Measurements from ENCODE around the gene METRNL. TPM values are rescaled to one million over a fixed set of nuclear protein-coding genes. Genes with fewer than 3 reads are reported as not detected.

The METRNL gene
- total RNA-seq, 1 experiment from 2014 or later: 58.7 TPM

DNA sequence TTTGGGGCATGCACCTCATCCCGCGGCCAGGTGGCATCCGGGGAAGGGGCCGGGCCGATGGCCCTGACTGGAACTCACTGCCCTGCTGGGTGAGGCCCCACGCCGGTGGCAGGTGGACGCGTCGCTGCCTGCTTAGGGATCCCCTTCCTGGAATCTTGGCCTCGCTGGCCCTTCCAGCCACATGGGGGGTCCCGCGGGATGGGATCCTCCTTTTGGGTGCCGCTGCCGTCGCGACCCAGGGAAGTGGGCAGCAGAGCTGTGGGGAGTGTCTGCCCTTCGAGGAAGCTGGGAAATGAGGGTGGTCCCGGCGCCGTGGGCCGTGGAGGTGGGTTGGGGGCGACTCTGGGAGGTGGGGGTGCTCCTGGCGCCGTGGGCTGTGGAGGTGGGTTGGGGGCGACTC is 12.8 kb downstream of the METRNL start:
- BruUV-seq (replicated peaks): no TSS peak
- Histone ChIP-seq H3K9me2 (ENCODE audit: insufficient read depth) (no peaks in the 10 kb centered on the region), H3K4me1 (ENCODE audit: control insufficient read depth in 1 of 2, insufficient read depth in 2 of 2, low read length in 2 of 2) (peaks cover 0 to 4% of the 10 kb centered on the region in 2 experiments; a peak in 2 of 4 replicates), H3K79me2 (ENCODE audit: insufficient read depth, low read length) (peaks cover 42% of the 10 kb centered on the region), H4K20me1 (ENCODE audit: insufficient read depth) (no peaks in the 10 kb centered on the region), H3K4me2 (ENCODE audit: low read length) (no peak overlapping the region), H3K9me3 (ENCODE audit: control insufficient read depth in 1 of 2, insufficient read depth in 1 of 2, low read depth in 1 of 2, low read length in 2 of 2) (no peaks in the 10 kb centered on the region), H3K9ac (ENCODE audit: low read length) (no peak overlapping the region), H3K27ac (ENCODE audit: low read depth, low read length) (no peak overlapping the region), H3K27me3 (ENCODE audit: insufficient read depth, low read length) (no peaks in the 10 kb centered on the region), H2AFZ (ENCODE audit: low read depth, low read length, poor library complexity, severe bottlenecking) (no peak overlapping the region), H3K36me3 (ENCODE audit: control insufficient read depth in 1 of 2, insufficient read depth in 2 of 2, low read length in 2 of 2) (peaks cover 11 to 19% of the 10 kb centered on the region in 2 experiments; a peak in 3 of 4 replicates), H3K4me3 (replicated peaks in 1 of 2; ENCODE audit: low read depth in 1 of 2, low read length in 2 of 2) (no peak overlapping the region)
- DNase-seq (ENCODE audit: low read depth, low spot score) (no peak), ATAC-seq (no peak)
- intact Hi-C loops (cut with micrococcal nuclease): no loop called here
- TF ChIP-seq EZH2phosphoT487 (IDR thresholded peaks at IDR 0.05; ENCODE audit: borderline replicate concordance) (no peak), POLR2A (IDR thresholded peaks at IDR 0.05; ENCODE audit: borderline replicate concordance, extremely low read depth, insufficient read depth, insufficient read length) (no peak), FOSL1 (IDR thresholded peaks at IDR 0.05; ENCODE audit: low read depth) (no peak), TCF7L2 (IDR thresholded peaks at IDR 0.05; ENCODE audit: borderline replicate concordance, extremely low read depth, insufficient read depth, insufficient read length) (no peak)
- TF ChIP-seq, protein P1, sequence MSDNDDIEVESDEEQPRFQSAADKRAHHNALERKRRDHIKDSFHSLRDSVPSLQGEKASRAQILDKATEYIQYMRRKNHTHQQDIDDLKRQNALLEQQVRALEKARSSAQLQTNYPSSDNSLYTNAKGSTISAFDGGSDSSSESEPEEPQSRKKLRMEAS (IDR thresholded peaks at IDR 0.05): no peak
- ChIA-PET CTCF (no interaction called here), POLR2A (no interaction called here), RAD21 (ENCODE audit: low non-redundant PET in 1 of 2, low total read pairs in 2 of 2, uncharacterized antibody in 2 of 2, unreplicated experiment in 2 of 2) (no interaction called here)

DNA sequence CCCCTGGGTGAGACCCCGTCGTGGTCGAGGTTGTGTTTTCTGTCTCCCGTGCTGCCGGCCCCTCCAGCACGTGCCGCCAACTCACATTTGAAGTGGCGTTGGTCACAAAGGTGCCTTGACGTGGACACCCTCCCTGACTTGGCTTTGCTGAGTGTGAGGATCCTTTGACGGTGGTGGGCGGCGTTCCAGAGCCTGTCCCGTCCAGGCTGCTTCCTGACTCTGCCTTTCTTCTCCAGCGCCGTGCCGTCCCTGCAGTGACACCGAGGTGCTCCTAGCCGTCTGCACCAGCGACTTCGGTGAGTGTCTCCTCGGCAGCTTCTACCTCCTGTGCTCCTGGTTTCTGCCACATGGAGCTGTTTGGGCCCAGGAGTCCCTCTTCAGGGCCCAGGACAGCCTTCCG is 13.5 kb downstream of the METRNL start:
- RAD21 ChIA-PET (ENCODE audit: low non-redundant PET in 1 of 2, low total read pairs in 2 of 2, uncharacterized antibody in 2 of 2, unreplicated experiment in 2 of 2): no interaction called here
- Histone ChIP-seq H4K20me1 (ENCODE audit: insufficient read depth) (no peaks in the 10 kb centered on the region), H3K4me1 (ENCODE audit: control insufficient read depth in 1 of 2, insufficient read depth in 2 of 2, low read length in 2 of 2) (peaks cover 0 to 4% of the 10 kb centered on the region in 2 experiments; a peak in 2 of 4 replicates), H3K36me3 (ENCODE audit: control insufficient read depth in 1 of 2, insufficient read depth in 2 of 2, low read length in 2 of 2) (peaks cover 11 to 19% of the 10 kb centered on the region in 2 experiments; a peak in 3 of 4 replicates), H3K9ac (ENCODE audit: low read length) (no peak overlapping the region), H3K4me2 (ENCODE audit: low read length) (no peak overlapping the region), H3K4me3 (replicated peaks in 1 of 2; ENCODE audit: low read depth in 1 of 2, low read length in 2 of 2) (no peak overlapping the region), H2AFZ (ENCODE audit: low read depth, low read length, poor library complexity, severe bottlenecking) (no peak overlapping the region), H3K27ac (ENCODE audit: low read depth, low read length) (no peak overlapping the region), H3K9me3 (ENCODE audit: control insufficient read depth in 1 of 2, insufficient read depth in 1 of 2, low read depth in 1 of 2, low read length in 2 of 2) (no peaks in the 10 kb centered on the region), H3K27me3 (ENCODE audit: insufficient read depth, low read length) (no peaks in the 10 kb centered on the region), H3K9me2 (ENCODE audit: insufficient read depth) (no peaks in the 10 kb centered on the region), H3K79me2 (ENCODE audit: insufficient read depth, low read length) (peaks cover 35% of the 10 kb centered on the region)
- BruUV-seq (replicated peaks): no TSS peak
- CTCF ChIA-PET: no interaction called here
- intact Hi-C loops (cut with micrococcal nuclease): no loop called here
- no peak for ATAC-seq
- TF ChIP-seq ELF1 (IDR thresholded peaks at IDR 0.05; ENCODE audit: borderline replicate concordance, low read depth) (no peak), RAD21 (IDR thresholded peaks at IDR 0.05; ENCODE audit: low read depth) (no peak), SP1 (IDR thresholded peaks at IDR 0.05; ENCODE audit: low read depth) (no peak), EZH2 (IDR thresholded peaks at IDR 0.05) (no peak), FOSL1 (IDR thresholded peaks at IDR 0.05; ENCODE audit: low read depth) (no peak), JUND (IDR thresholded peaks at IDR 0.05) (no peak), EGR1 (IDR thresholded peaks at IDR 0.05; ENCODE audit: low read depth) (no peak), SIN3A (IDR thresholded peaks at IDR 0.05; ENCODE audit: low read depth) (no peak), ZNF274 (IDR thresholded peaks at IDR 0.05; ENCODE audit: low read depth, low read length) (no peak), EZH2phosphoT487 (IDR thresholded peaks at IDR 0.05; ENCODE audit: borderline replicate concordance) (no peak), CBX3 (IDR thresholded peaks at IDR 0.05; ENCODE audit: low read depth) (no peak), SRF (IDR thresholded peaks at IDR 0.05; ENCODE audit: low read depth) (no peak)
- TF ChIP-seq, protein P1 (IDR thresholded peaks at IDR 0.05): no peak
- TF ChIP-seq, protein P2, sequence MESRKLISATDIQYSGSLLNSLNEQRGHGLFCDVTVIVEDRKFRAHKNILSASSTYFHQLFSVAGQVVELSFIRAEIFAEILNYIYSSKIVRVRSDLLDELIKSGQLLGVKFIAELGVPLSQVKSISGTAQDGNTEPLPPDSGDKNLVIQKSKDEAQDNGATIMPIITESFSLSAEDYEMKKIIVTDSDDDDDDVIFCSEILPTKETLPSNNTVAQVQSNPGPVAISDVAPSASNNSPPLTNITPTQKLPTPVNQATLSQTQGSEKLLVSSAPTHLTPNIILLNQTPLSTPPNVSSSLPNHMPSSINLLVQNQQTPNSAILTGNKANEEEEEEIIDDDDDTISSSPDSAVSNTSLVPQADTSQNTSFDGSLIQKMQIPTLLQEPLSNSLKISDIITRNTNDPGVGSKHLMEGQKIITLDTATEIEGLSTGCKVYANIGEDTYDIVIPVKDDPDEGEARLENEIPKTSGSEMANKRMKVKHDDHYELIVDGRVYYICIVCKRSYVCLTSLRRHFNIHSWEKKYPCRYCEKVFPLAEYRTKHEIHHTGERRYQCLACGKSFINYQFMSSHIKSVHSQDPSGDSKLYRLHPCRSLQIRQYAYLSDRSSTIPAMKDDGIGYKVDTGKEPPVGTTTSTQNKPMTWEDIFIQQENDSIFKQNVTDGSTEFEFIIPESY (IDR thresholded peaks at IDR 0.05; ENCODE audit: extremely low read depth, insufficient replicate concordance, low read length): no peak
- no peak for DNase-seq (ENCODE audit: low read depth, low spot score)
- POLR2A ChIA-PET: no interaction called here
